PC-3 (cell line): ENCODE results near the gene AKT1. TPM values are rescaled to one million over a fixed set of nuclear protein-coding genes. Genes with fewer than 3 reads are reported as not detected.

Experiments
- ATAC-seq: fragments of 200-7000 bp; cut with Tn5 transposase; 2 replicates; pipeline ENCODE4 v1.9.1; 2020; ENCODE audit warnings: mild to moderate bottlenecking, moderate library complexity
- BruUV-seq: library from RNA; stranded (reverse); fragments of 400-500 nt; replicated peaks from 2 replicates; lab custom pipeline; 2021; lab: Mats Ljungman, UMichigan
- CTCF ChIA-PET: fragments of 300-600 bp; sonication (Branson Sonifier 250); formaldehyde crosslinking; loops from one replicate; lab custom pipeline; 2022; ENCODE audit warnings: antibody characterized with exemption; lab: Charles Lee
- POLR2A ChIA-PET: fragments of 300-600 bp; sonication (Branson Sonifier 250); formaldehyde crosslinking; loops from one replicate; lab custom pipeline; 2022; ENCODE audit warnings: antibody characterized with exemption; ENCODE audit not compliant: unreplicated experiment; lab: Charles Lee
- DNase-seq: peaks from one replicate; pipeline ENCODE4 v3.0.0-alpha.2; 2015
- H2AFZ ChIP-seq: fragments of 300-600 bp; sonication (generic); 2 replicates; pipeline ENCODE4 v1.6.0; 2016; ENCODE audit warnings: antibody characterized with exemption, low read length
- H3F3A ChIP-seq: fragments of 300-600 bp; sonication (generic); one replicate; pipeline ENCODE4 v1.6.0; 2017; ENCODE audit warnings: antibody characterized with exemption, low read length, control low read depth, mild to moderate bottlenecking; ENCODE audit not compliant: unreplicated experiment
- H3K27ac ChIP-seq: fragments of 300-600 bp; sonication (generic); 2 replicates; pipeline ENCODE4 v1.5.1; 2016; ENCODE audit warnings: mild to moderate bottlenecking, low read length
- H3K27me3 ChIP-seq: fragments of 300-600 bp; sonication (generic); 2 replicates; pipeline ENCODE4 v1.6.1; 2016; ENCODE audit warnings: low read length, mixed read lengths
- H3K36me3 ChIP-seq: fragments of 300-600 bp; sonication (generic); 2 replicates; pipeline ENCODE4 v1.6.1; 2016; ENCODE audit warnings: low read depth, mixed run types, low read length, mixed read lengths
- H3K4me1 ChIP-seq: fragments of 300-600 bp; sonication (generic); 2 replicates; pipeline ENCODE4 v1.5.1; 2016; ENCODE audit warnings: low read length; ENCODE audit not compliant: insufficient read depth
- H3K4me2 ChIP-seq: fragments of 300-600 bp; sonication (generic); 2 replicates; pipeline ENCODE4 v1.6.0; 2016; ENCODE audit warnings: low read length
- H3K4me3 ChIP-seq: fragments of 300-600 bp; sonication (generic); 2 replicates; pipeline ENCODE4 v1.5.1; 2016; ENCODE audit warnings: mild to moderate bottlenecking, low read length, mixed read lengths
- H3K79me2 ChIP-seq: fragments of 300-600 bp; sonication (generic); 2 replicates; pipeline ENCODE4 v1.6.1; 2017; ENCODE audit warnings: low read length, mixed read lengths
- H3K9ac ChIP-seq: fragments of 300-600 bp; sonication (generic); 2 replicates; pipeline ENCODE4 v1.6.0; 2016; ENCODE audit warnings: mild to moderate bottlenecking, low read length
- H3K9me2 ChIP-seq: fragments of 300-600 bp; sonication (generic); replicated peaks from 2 replicates; pipeline ENCODE4 v1.6.1; 2016; ENCODE audit warnings: mixed run types, low read length, mixed read lengths
- H3K9me3 ChIP-seq: fragments of 300-600 bp; sonication (generic); 2 replicates; pipeline ENCODE4 v1.6.1; 2016; ENCODE audit warnings: low read length, mixed read lengths
- H4K20me1 ChIP-seq: fragments of 300-600 bp; sonication (generic); 2 replicates; pipeline ENCODE4 v1.6.1; 2016; ENCODE audit warnings: low read length, mixed read lengths
- CTCF ChIP-seq: fragments of 300-600 bp; sonication (generic); conservative IDR thresholded peaks from 2 replicates; pipeline ENCODE4 v1.5.1; 2017; ENCODE audit warnings: antibody characterized with exemption, low read depth, mild to moderate bottlenecking, low read length
- EZH2 ChIP-seq: fragments of 300-600 bp; sonication (generic); IDR thresholded peaks from one replicate; pipeline ENCODE4 v1.6.1; 2017; ENCODE audit warnings: antibody characterized with exemption, mild to moderate bottlenecking, low read length; ENCODE audit not compliant: unreplicated experiment
- EZH2phosphoT487 ChIP-seq: fragments of 300-600 bp; sonication (generic); IDR thresholded peaks from 2 replicates; pipeline ENCODE4 v1.6.1; 2018; ENCODE audit warnings: mild to moderate bottlenecking, antibody characterized with exemption, low read length, borderline replicate concordance
- intact Hi-C: fragments of 100-400 bp; cut with micrococcal nuclease; formaldehyde crosslinking; loops from 2 replicates; pipeline ENCODE4 v1.9.0; 2023
- total RNA-seq: library from RNA; depleted of rRNA; stranded (reverse); fragments of >200 nt; gene quantifications from 2 replicates; pipeline ENCODE4 v1.2.3, GENCODE V29; 2014

Gene AKT1
- total RNA-seq, 1 experiment from 2014 or later, result 196 TPM

GRCh38 chr14:104735830-104736642, 59.5 kb downstream of the AKT1 start:
- no peak overlapping the region for H2AFZ ChIP-seq
- H3K9ac ChIP-seq, result no peak overlapping the region
- no TSS peak for BruUV-seq
- ChIA-PET POLR2A (no interaction called here), CTCF (no interaction called here)
- intact Hi-C loops, result no loop called here
- no peaks in the 10 kb centered on the region for H3K27me3 ChIP-seq
- no peaks in the 10 kb centered on the region for H4K20me1 ChIP-seq
- ATAC-seq (no peak), DNase-seq (no peak)
- H3K4me2 ChIP-seq, result no peak overlapping the region
- no peaks in the 10 kb centered on the region for H3K9me3 ChIP-seq
- H3K9me2 ChIP-seq, result no peaks in the 10 kb centered on the region
- H3K4me3 ChIP-seq, result no peak overlapping the region
- no peaks in the 10 kb centered on the region for H3K79me2 ChIP-seq
- H3K27ac ChIP-seq, result no peak overlapping the region
- H3K36me3 ChIP-seq, result no peaks in the 10 kb centered on the region
- TF ChIP-seq EZH2phosphoT487 (no peak), CTCF (no peak), EZH2 (no peak)
- H3F3A ChIP-seq, result no peaks in the 10 kb centered on the region
- H3K4me1 ChIP-seq, result peaks cover 12% of the 10 kb centered on the region

DNA sequence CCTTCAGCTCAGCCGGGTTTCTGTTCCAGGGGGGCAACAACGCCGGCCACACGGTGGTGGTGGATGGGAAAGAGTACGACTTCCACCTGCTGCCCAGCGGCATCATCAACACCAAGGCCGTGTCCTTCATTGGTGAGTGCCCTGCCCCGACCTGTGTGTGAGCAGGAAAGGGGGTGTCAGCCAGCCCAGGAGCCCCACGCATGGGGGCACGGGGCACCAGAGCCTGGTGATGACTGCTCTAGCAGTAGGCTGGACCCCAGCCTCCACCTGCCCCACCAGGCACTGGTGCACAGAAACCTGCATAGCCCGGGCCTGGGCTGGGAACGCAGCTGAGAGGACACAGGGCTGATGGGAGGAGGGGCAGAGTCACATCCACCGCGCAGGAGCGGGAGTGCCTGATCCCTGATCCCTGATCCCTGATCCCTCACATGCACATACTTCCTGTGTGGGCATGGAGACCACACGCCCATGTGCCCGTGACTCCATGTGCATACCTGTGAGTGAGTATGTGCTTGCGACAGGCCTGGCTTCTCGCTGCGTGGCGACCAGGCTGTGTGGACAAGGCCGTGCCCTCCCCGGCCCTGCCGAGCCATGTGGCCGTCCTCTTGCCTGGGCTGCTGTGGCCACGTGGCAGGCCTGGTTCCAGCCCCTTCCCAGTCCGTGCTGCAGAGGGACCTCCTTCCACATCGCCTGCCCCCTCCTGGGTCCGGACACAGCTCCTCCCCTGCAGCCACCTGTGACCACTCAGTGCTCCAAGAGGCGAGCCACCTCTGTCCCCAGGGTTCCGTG, 60.4 kb downstream of the AKT1 start:
- Histone ChIP-seq H3K9ac (no peak overlapping the region), H3K4me2 (no peak overlapping the region), H3F3A (no peaks in the 10 kb centered on the region), H2AFZ (no peak overlapping the region), H3K9me2 (no peaks in the 10 kb centered on the region), H3K4me3 (no peak overlapping the region), H3K27me3 (no peaks in the 10 kb centered on the region), H3K4me1 (peaks cover 12% of the 10 kb centered on the region), H3K9me3 (no peaks in the 10 kb centered on the region), H3K36me3 (no peaks in the 10 kb centered on the region), H3K79me2 (no peaks in the 10 kb centered on the region), H3K27ac (no peak overlapping the region), H4K20me1 (no peaks in the 10 kb centered on the region)
- ATAC-seq, result no peak
- intact Hi-C loops, result no loop called here
- BruUV-seq, result no TSS peak
- DNase-seq, result no peak
- CTCF ChIA-PET, result no interaction called here
- POLR2A ChIA-PET, result no interaction called here
- TF ChIP-seq EZH2, result no peak

GRCh38 chr14:104734601-104734990, 61.0 kb downstream of the AKT1 start:
- Histone ChIP-seq H3K27ac (no peak overlapping the region), H3K4me3 (no peak overlapping the region), H3K9me2 (no peaks in the 10 kb centered on the region), H2AFZ (no peak overlapping the region), H3K79me2 (no peaks in the 10 kb centered on the region), H4K20me1 (no peaks in the 10 kb centered on the region), H3K9me3 (no peaks in the 10 kb centered on the region), H3K36me3 (no peaks in the 10 kb centered on the region), H3K9ac (no peak overlapping the region), H3F3A (no peaks in the 10 kb centered on the region), H3K4me2 (no peak overlapping the region), H3K27me3 (no peaks in the 10 kb centered on the region), H3K4me1 (peaks cover 12% of the 10 kb centered on the region)
- no peak for DNase-seq
- TF ChIP-seq CTCF, result no peak
- TF ChIP-seq EZH2, result no peak
- TF ChIP-seq EZH2phosphoT487, result no peak
- ChIA-PET POLR2A (no interaction called here), CTCF (no interaction called here)
- no peak for ATAC-seq
- no TSS peak for BruUV-seq
- intact Hi-C loops, result no loop called here
